Right lung (tissue), 5 donors: Measurements from ENCODE around the gene VCAN. TPM values are rescaled to one million over a fixed set of nuclear protein-coding genes. Genes with fewer than 3 reads are reported as not detected.

ENCODE experiments used
- DNase-seq, 2 donors: peaks; one replicate each; pipeline ENCODE4 v3.0.0-alpha.2; 2013
- polyA plus RNA-seq, 5 donors: library from polyadenylated mRNA; unstranded; fragments of 120-200 nt; gene quantifications; one replicate each; pipeline versions ENCODE4 v1.2.1 to v1.2.3, GENCODE V29; 2013; ENCODE audit warnings: inconsistent platforms in 1 of 5, low replicate concordance in 1 of 5; ENCODE audit not compliant: insufficient read length in 5 of 5, insufficient read depth in 1 of 5

The VCAN gene
- polyA plus RNA-seq, 5 donors, result 371 to 590 (median 512) TPM

DNA sequence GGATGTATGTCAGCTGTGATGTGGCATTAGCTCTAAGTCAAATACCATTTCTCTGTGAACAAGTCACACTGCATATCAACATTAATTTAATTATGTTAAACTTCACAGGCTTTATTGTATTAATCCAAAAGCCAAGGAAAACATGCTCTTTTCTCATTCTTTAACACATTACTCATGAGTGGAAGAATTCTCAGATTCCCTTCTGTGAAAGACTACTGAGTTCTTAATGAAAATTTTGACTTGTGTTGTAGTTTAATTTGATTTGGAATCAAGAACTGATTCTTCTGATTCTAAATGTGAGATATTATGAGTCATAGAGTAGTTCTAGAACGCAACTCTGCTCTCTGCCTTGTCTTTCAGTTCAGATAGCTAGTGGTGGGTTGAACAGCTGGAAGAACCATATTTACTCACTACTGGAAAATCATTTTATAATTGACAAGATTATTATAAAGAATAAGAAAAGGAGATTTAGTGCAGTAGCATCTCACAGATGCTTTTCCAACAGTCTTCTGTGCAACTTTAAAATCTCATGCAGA, 90.6 kb downstream of the VCAN start:
- no peak for DNase-seq

DNA sequence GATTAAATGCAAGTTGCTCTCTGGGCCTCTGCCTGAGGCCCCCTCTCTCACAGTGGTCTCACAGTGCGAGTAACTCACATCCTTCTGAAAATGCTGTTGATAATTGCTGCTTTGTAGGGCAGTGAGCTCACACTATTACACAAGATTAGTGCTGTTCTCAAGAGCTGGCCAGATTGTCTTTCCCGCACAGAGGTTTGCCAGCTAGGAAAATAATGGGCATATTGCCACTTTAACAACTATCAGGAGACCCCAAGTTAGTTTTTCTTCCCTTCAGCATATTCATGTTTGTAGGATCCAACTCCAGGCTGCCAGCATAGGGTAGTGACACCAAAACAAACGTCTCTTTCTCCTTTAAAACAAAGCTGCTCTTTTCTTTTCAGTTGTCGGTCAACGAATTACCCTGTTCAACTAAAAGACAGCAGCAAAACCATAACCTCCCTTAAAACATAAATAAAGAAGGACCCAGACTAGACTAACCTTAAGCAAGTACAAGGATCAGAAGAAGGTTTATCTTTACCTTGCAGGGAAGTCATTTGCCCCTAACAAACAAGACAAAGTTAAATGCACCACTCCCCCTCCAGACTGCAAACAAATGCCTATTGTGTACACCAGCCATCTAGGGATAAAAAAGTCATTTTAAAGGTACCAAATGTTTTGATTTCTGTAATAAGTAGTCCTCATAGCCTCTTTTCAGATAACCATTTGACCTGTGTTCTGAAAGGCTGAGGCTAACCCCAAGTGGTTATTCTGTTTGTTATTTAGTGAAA, 91.4 kb downstream of the VCAN start:
- peak in 1 of 2 donors; percentile 49 for DNase-seq

DNA sequence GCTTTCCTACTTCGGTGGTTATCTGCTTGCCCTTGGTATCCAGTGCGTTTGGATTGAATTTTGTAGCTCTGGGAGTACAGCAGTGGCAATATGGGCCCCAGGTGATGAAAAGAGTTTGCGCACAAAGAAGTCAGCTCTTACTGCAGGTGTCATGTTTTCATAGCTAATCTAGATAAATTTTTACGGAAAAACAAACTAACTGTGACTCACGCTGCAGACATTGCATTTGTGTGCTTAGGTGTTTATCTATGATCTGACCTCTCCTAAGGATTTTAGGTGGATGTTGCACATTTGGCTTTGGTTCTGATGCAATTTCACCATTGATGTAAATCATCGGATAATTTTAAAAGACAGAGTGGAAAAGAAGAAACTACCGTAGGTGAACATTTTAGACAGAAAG, 92.1 kb downstream of the VCAN start:
- DNase-seq, result no peak

DNA sequence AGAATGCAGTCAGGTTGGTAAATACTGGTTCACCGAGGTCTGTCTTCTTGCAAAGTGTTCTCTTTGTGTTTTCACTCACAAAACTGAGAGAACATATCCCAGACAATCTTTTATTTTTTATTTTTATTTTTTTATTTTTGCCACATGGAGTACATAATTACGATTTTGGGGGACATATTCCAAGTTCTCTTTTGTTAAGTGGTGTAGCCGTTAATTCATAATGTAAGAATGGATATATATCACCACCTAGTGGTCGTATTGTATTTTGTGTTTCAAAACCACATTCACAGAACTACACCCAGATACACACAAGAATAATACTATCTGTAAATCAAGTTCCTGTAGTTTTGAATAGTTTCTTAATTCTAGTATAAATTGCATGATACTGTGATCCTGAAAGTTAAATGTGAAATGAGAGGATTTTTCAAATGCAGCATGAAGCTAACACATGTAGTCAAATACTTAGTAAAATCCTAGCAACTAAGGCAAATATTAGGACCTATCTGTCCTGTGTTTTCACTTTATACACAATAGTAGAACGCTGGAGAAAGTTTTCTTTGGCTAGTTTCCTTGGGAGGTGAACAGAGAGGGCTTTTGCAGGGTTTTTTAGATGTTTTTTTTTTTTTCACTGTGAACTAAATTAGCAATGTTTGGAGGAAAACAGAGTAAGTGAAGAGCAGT, 92.7 kb downstream of the VCAN start:
- no peak for DNase-seq

DNA sequence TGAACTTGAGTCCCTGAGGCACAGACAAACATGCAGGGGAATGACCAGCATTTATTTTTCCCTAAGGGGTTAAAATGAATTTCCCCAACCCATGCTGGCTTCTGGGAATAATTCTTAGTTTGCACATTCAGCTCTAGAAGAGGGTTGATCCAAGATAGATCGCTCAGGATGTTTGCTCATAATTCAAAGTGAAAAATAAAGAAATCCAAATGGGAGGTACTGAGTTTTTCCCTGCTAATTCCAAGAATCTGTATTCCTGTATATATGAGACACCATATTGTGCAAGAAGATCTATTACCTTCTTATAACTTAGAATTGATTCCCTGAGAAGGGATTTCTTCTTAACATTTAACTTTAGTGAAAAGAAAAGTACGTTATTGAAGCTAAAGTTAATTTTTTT, 96.2 kb downstream of the VCAN start:
- no peak for DNase-seq

DNA sequence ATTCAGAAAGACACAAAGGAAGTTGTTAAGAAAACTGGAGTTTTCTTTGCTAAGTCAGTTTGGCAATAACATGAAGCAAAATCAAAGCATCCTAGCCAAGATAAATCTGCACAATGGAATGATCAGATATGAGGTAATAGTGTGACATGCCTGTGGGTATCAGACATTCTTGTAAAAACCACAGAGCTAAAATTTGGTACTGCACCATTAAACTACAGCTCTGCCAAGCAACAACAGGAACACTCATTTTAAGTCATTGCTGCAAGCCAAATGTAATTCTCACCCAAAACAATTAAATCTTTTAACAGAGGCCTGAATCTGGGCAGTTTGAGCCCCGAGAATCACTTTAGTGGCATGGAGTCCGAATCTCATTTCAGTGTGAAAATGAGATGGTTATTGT, 96.6 kb downstream of the VCAN start:
- DNase-seq, result no peak

DNA sequence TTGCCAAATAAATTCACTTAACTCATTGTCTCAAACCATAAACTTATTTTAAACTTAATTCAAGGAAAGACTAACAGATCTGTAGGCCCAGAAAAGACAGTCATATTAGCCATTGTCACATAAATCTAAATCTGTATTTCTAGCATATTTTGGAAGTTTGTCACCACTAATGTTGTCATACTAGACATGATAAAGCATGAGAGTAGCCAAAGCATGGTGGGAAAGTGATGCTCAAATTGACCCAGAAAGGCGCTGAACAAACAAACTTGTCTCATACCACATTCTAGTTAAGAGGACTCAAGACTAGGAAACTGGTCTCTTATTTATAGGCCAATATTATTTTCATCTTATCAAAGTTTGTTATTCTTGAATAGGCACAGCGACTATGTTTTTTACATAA, 99.4 kb downstream of the VCAN start:
- DNase-seq, result no peak

DNA sequence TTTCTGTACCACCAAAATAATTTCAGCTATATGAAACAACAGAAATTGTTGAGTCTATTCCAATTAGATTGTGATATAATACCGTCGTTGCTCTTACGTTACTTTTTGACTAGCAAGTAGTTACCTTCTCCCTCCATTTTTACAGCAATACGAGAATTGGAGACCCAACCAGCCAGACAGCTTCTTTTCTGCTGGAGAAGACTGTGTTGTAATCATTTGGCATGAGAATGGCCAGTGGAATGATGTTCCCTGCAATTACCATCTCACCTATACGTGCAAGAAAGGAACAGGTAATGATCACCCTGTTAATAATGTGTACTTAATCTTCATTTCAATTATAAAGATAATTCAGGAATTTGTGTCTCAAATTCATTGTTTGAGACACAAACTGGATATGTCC, 100.7 kb downstream of the VCAN start:
- DNase-seq, result no peak

DNA sequence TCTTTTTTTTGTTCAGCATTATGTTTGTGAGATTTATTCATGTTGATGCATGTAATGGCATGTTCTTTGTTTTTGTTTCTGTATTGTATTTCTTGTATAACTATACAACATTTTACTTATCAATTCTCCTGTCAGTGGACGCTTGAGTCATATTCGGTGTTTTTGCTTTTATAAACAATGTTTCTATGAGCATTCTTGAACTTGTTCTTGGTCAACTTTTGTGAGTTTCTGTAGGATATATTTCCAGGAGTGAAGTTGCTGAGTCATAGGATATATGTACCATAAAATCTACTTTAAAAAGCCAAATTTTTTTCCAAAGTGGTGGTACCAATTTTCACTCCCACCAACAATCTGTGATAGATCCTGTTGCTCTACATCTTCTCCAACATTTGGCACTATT, 104.8 kb downstream of the VCAN start:
- DNase-seq, result no peak

DNA sequence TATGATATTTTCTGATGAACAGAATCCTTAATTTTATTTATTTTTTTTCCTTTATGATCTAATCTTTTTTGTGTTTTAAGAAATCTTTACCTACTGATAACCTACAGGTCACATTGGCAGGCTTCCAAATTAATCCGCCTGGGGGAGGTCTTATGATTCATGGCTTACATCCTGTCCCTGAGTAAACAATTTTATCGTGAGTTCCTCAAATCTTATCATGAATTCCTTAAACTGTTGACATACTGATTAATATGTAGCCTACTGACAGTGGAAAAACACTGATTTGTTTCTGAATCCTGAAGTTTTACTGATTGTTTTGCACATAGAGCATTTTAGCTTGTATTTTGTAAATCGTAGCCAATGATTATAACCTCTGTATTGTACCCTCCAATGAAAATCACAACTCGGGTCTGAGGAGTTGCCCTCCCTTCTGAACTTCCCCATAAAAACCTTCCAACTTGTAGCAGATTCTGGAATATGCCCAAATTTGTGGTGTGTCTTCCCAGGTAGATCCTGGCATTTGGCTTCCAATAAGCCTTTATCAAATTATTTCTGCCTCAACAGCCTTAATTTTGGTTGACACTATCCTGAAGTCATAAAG, 105.6 kb downstream of the VCAN start:
- no peak for DNase-seq

DNA sequence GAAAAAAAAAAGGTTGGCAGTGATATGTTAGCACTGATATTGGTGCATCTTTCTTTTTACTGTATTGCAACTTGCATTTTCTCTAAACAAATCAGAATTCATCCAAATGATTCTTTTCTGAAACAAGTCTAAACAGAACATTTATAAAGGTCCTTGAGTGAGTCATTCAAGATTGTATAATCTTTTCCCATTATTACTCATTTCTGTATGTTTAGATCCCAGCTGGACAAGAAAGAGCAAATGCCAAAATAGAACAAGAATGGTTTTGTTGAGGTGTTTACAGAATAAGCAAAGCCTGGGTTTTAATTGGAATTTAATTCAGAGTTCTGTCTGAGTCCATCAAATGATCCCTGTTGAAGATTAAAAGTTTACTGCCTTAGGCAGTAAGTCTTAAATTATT, 112.3 kb downstream of the VCAN start:
- no peak for DNase-seq

DNA sequence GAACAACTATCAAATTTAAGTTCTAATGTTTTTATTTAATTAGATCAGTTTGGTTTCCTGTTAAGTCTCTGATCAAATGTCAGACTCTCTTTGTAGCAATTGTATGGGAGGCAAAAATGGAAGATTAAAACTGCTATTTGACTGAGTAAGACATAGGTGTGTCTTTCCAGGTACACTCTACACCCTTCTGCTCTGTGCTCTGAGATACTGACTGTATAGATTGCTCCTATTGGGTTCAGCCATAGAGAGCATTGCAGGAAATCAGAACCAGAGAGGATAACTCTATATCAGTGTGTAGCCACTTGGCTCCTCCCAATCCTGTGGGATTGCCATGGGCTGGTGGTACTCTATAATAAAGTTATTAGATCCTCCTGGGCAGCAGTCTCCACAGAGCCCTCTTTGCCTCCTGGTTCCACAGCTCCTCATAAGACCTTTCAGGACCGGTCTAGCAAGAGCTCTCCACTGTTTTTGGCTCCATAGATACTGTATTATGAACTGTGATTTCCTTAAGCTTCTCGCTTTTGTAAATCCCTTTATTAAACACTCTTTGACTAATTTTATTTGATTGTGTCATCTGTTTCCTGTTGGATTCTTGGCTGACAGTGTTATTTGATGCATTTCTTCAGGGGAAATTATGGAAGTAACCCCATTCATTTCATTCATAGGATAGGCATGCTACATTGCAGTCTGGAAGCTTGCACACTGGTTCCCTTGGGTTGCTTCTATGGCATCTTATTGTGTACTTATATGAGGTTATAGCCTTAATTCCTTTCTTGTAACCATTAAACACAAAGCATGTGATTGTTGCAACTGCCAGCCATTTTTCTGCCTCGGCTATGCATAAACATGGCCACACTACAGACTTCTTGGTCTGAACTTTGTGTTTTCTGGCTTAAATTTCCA, 115.6 kb downstream of the VCAN start:
- DNase-seq, result no peak

DNA sequence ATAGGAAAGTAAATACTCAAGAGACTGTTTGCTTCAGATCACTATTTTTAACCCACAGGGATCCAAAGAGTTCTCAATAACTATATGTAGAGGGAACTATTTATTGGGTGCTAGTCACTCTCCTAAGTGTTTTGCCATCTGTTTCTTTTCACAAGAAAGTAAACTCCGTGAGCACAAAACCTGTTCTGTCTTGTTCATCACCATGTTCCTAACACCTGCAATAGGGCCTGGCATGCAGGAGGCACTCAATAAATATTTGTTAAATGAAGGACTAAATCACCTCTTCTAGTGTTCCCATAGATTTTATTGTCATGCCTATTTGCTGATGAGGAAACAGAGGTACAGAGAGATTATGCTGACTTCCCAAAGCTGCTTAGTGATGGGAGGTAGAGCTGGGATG, 118.2 kb downstream of the VCAN start:
- no peak for DNase-seq

DNA sequence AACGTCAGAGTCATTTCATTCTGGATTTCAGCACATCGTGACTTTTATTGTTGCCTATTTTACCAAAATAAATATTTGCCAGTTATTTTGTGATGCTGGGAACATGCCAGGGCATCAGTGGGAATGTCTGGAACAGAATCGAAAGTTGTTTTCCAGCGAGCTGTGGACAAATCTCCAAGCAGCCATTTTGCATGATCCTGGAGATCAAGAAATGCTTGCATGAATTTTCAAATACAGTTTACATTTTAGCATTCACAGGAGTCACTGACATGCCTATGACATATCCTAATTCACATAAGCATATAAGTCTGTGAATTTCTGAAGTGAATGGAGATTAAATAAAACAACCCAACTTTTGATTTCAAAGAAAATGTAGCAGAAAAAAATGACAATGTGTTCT, 119.4 kb downstream of the VCAN start:
- no peak for DNase-seq

DNA sequence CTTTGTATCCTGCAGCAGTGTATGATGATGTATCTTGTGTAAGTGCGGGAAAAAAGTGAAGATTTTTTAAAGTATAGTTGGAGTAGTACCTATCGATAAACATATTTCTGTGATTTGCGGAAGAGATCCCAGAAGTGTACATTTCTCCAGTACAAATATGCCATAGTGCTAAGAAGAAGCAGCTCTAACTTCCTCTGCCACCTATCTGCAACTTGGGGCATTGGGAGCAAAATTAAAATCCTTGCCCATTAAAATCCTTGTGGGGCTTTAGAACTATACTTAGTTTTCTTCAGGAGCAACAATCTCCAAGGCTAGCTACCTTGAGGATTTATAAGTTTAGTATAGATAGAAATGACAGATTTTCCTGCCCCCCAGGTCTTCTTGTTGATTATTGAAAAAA, 123.7 kb downstream of the VCAN start:
- no peak for DNase-seq

DNA sequence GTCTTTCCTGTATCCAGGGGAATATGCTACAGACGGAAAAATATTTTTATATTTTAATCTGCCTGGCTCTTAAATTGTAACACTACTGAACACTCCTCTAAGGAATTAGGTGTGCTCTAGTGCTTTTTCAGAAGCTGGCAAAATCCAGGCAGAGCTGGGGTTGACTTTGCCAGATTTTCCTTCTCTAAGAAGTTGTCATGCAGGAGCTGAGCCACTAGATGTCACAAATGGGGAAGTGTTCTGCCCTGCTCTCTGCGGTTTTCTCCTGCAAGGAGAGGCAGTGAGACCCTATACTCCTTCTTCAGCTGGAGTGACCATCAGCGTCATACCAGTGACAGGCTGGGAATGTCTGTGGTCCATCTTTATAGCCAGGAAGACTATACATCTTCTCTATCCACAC, 136.6 kb downstream of the VCAN start:
- DNase-seq, result peak in 1 of 2 donors; percentile 22

DNA sequence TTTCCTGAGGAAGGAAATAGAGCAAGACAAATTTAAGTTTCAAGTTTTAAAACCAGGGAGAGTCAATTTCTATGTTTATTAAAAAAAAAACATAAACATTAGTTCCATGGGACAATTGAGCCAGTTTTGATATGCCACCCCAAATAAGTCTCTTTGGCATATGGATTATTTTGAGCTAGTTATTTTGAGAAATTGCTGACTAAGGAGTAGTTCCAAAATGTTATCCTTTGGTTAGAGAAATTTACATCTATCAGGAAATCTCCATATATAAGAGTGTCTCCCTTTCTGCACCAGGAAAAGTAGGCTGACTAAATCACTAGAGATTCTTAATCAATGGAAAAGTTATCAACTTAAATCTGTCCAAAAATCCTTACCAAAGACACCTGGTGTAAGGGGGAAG, 143.3 kb downstream of the VCAN start:
- DNase-seq, result no peak

DNA sequence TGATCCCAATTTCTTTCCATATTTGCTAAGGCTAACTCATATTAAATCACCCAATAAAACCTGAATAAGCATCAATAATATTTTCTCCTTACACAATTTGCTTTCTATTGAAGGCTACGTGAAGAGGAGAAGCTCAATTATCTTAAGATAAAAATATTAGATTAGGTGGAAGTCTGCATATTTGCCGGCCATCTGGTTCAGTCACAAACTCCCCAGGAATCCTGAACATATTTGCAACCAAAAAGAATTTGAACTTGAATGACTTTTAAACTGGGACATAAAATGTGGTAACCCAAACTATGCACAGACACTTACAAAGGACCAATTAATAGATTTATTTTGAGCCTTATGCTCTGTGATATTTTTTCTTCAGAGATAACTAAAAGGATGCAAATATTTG, 156.8 kb downstream of the VCAN start:
- DNase-seq, result no peak
